ENCODE data around the gene PAX4. TPM values are rescaled to one million over a fixed set of nuclear protein-coding genes. Genes with fewer than 3 reads are reported as not detected.
"Not testable (repeated sequence)": the region's sequence is repeated elsewhere in the genome, so short reads cannot be mapped to it uniquely, and the experiment has no call there.

Gene PAX4
- total and polyA plus RNA-seq, 2 donors (not counting 1 experiment from before 2014, with no cell fraction given), result not detected

GRCh38 chr7:127571741-127572505, 46.0 kb downstream of the PAX4 start:
- Histone ChIP-seq H2AFZ (ENCODE audit: low read length) (no peak overlapping the region), H3K27me3 (ENCODE audit: control insufficient read depth, insufficient read depth, low read length) (no peaks in the 10 kb centered on the region), H3K4me2 (ENCODE audit: extremely low read depth, insufficient read depth, low read length) (no peak overlapping the region), H3K36me3 (ENCODE audit: control insufficient read depth, insufficient read depth, low read length) (no peaks in the 10 kb centered on the region), H3K79me2 (ENCODE audit: control insufficient read depth, insufficient read depth, low read length) (no peaks in the 10 kb centered on the region), H3K9ac (ENCODE audit: insufficient read depth, low read length) (no peak overlapping the region), H4K20me1 (ENCODE audit: control insufficient read depth, extremely low read depth, insufficient read depth, low read length) (no peaks in the 10 kb centered on the region), H3K4me3 (replicated peaks in 1 of 4; ENCODE audit: control extremely low read depth in 1 of 4, insufficient read depth in 1 of 4, low read depth in 3 of 4, low read length in 4 of 4) (no peak overlapping the region), H3K27ac (ENCODE audit: insufficient read depth, low read length) (no peak overlapping the region), H3K4me1 (ENCODE audit: control insufficient read depth, extremely low read depth, insufficient read depth, low read length) (no peaks in the 10 kb centered on the region), H3K9me3 (ENCODE audit: control insufficient read depth, insufficient read depth, low read depth, low read length) (no peaks in the 10 kb centered on the region)
- DNase-seq (ENCODE audit: low read depth in 2 of 2), result peak in 1 of 2 donors; percentile 33
- TF ChIP-seq EZH2 (IDR thresholded peaks at IDR 0.05; ENCODE audit: low read length, missing control alignments) (no peak), CTCF (conservative IDR thresholded peaks at IDR 0.05 in 1 of 2, IDR thresholded peaks at IDR 0.05 in 1 of 2; ENCODE audit: low read depth in 1 of 2, low read length in 2 of 2) (no peak)

GRCh38 chr7:127568034-127568433, 49.9 kb downstream of the PAX4 start:
- H3K4me3 ChIP-seq (replicated peaks in 1 of 4; ENCODE audit: control extremely low read depth in 1 of 4, insufficient read depth in 1 of 4, low read depth in 3 of 4, low read length in 4 of 4); H4K20me1 ChIP-seq (ENCODE audit: control insufficient read depth, extremely low read depth, insufficient read depth, low read length); H3K4me2 ChIP-seq (ENCODE audit: extremely low read depth, insufficient read depth, low read length); H3K27ac ChIP-seq (ENCODE audit: insufficient read depth, low read length); H3K9ac ChIP-seq (ENCODE audit: insufficient read depth, low read length); H3K9me3 ChIP-seq (ENCODE audit: control insufficient read depth, insufficient read depth, low read depth, low read length); H3K27me3 ChIP-seq (ENCODE audit: control insufficient read depth, insufficient read depth, low read length); DNase-seq (ENCODE audit: low read depth in 2 of 2); H3K4me1 ChIP-seq (ENCODE audit: control insufficient read depth, extremely low read depth, insufficient read depth, low read length); H3K79me2 ChIP-seq (ENCODE audit: control insufficient read depth, insufficient read depth, low read length); H3K36me3 ChIP-seq (ENCODE audit: control insufficient read depth, insufficient read depth, low read length); H2AFZ ChIP-seq (ENCODE audit: low read length): not testable (repeated sequence)

GRCh38 chr7:127566242-127566641, 51.7 kb downstream of the PAX4 start:
- H3K4me1 ChIP-seq (ENCODE audit: control insufficient read depth, extremely low read depth, insufficient read depth, low read length), result no peaks in the 10 kb centered on the region
- TF ChIP-seq EZH2 (IDR thresholded peaks at IDR 0.05; ENCODE audit: low read length, missing control alignments), result no peak
- TF ChIP-seq CTCF (conservative IDR thresholded peaks at IDR 0.05 in 1 of 2, IDR thresholded peaks at IDR 0.05 in 1 of 2; ENCODE audit: low read depth in 1 of 2, low read length in 2 of 2), result no peak
- no peak overlapping the region for H2AFZ ChIP-seq (ENCODE audit: low read length)
- H3K9ac ChIP-seq (ENCODE audit: insufficient read depth, low read length), result no peak overlapping the region
- H3K36me3 ChIP-seq (ENCODE audit: control insufficient read depth, insufficient read depth, low read length), result no peaks in the 10 kb centered on the region
- H3K4me3 ChIP-seq (replicated peaks in 1 of 4; ENCODE audit: control extremely low read depth in 1 of 4, insufficient read depth in 1 of 4, low read depth in 3 of 4, low read length in 4 of 4), result no peak overlapping the region
- H4K20me1 ChIP-seq (ENCODE audit: control insufficient read depth, extremely low read depth, insufficient read depth, low read length), result no peaks in the 10 kb centered on the region
- no peak overlapping the region for H3K27ac ChIP-seq (ENCODE audit: insufficient read depth, low read length)
- H3K9me3 ChIP-seq (ENCODE audit: control insufficient read depth, insufficient read depth, low read depth, low read length), result no peaks in the 10 kb centered on the region
- H3K27me3 ChIP-seq (ENCODE audit: control insufficient read depth, insufficient read depth, low read length), result no peaks in the 10 kb centered on the region
- DNase-seq (ENCODE audit: low read depth in 2 of 2), result no peak
- H3K79me2 ChIP-seq (ENCODE audit: control insufficient read depth, insufficient read depth, low read length), result no peaks in the 10 kb centered on the region
- no peak overlapping the region for H3K4me2 ChIP-seq (ENCODE audit: extremely low read depth, insufficient read depth, low read length)

Other genes starting within 250 kb of the PAX4 start
- gene ZNF800, start 225.4 kb downstream of the PAX4 start, total RNA-seq, result 10.3 and 12.4 TPM in 2 replicates
- 15.8 and 16.6 TPM in 2 replicates for gene ZNF800, start 225.4 kb downstream of the PAX4 start, polyA plus RNA-seq
- gene GCC1, start 32.5 kb downstream of the PAX4 start, total RNA-seq, result 38.8 and 39.0 TPM in 2 replicates
- gene GCC1, start 32.5 kb downstream of the PAX4 start, polyA plus RNA-seq, result 7.6 and 8.0 TPM in 2 replicates
- 105 and 113 TPM in 2 replicates for gene ARF5, start 29.7 kb downstream of the PAX4 start, total RNA-seq
- gene ARF5, start 29.7 kb downstream of the PAX4 start, polyA plus RNA-seq, result 185 and 214 TPM in 2 replicates
- gene FSCN3, start 24.4 kb downstream of the PAX4 start, total RNA-seq, result 1.2 and 1.3 TPM in 2 replicates
- 0.84 and 1.6 TPM in 2 replicates for gene FSCN3, start 24.4 kb downstream of the PAX4 start, polyA plus RNA-seq
- 172 and 174 TPM in 2 replicates for gene SND1, start 34.1 kb upstream of the PAX4 start, total RNA-seq
- 137 and 166 TPM in 2 replicates for gene SND1, start 34.1 kb upstream of the PAX4 start, polyA plus RNA-seq

Measured in fibroblast of lung (primary cell).